Measurements from ENCODE around the gene CMTM4.

CMTM4 gene

GRCh38 chr16:66580605-66581209 is 115.8 kb downstream of the CMTM4 start:
- TF ChIP-seq CTCF (IDR thresholded peaks at IDR 0.05; ENCODE audit: extremely low read depth, missing control alignments), result no peak
- no peak for DNase-seq (ENCODE audit: low spot score)

- no peak for TF ChIP-seq CTCF (IDR thresholded peaks at IDR 0.05; ENCODE audit: extremely low read depth, missing control alignments)
- DNase-seq (ENCODE audit: low spot score), result no peak
These were observed 117.7 kb downstream of the CMTM4 start, which contains the start of gene CMTM2 for GRCh38 chr16:66578651-66579531. Gene CMTM2 (plus strand): TSS chr16:66579463. CDS start chr16:66579608, 145 bp downstream.

- no peak for TF ChIP-seq CTCF (IDR thresholded peaks at IDR 0.05; ENCODE audit: extremely low read depth, missing control alignments)
- DNase-seq (ENCODE audit: low spot score), result no peak
These were observed 120.2 kb downstream of the CMTM4 start for GRCh38 chr16:66576296-66576695.

- no peak for DNase-seq (ENCODE audit: low spot score)
- TF ChIP-seq CTCF (IDR thresholded peaks at IDR 0.05; ENCODE audit: extremely low read depth, missing control alignments), result no peak
These were observed 121.5 kb downstream of the CMTM4 start for GRCh38 chr16:66575060-66575459.

- no peak for DNase-seq (ENCODE audit: low spot score)
These were observed 122.0 kb downstream of the CMTM4 start for GRCh38 chr16:66574531-66574930.

GRCh38 chr16:66574081-66574480 is 122.5 kb downstream of the CMTM4 start:
- DNase-seq (ENCODE audit: low spot score), result no peak
- no peak for TF ChIP-seq CTCF (IDR thresholded peaks at IDR 0.05; ENCODE audit: extremely low read depth, missing control alignments)

More at GRCh38 chr16:66574531-66574930, 122.0 kb downstream of the CMTM4 start:
- no peak for TF ChIP-seq CTCF (IDR thresholded peaks at IDR 0.05; ENCODE audit: extremely low read depth, missing control alignments)

- TF ChIP-seq CTCF (IDR thresholded peaks at IDR 0.05; ENCODE audit: extremely low read depth, missing control alignments), result no peak
- no peak for DNase-seq (ENCODE audit: low spot score)
These were observed 124.2 kb downstream of the CMTM4 start for GRCh38 chr16:66572356-66572755.
